GM12892 (cell line): ENCODE measurements around the gene CTNND2.

ENCODE experiments used
- POLR2A ChIP-seq: IDR thresholded peaks from 2 replicates; pipeline ENCODE4 v1.6.1; 2011; ENCODE audit warnings: low read depth, low read length, control low read depth
- POLR2AphosphoS5 ChIP-seq: IDR thresholded peaks from 2 replicates; pipeline ENCODE4 v1.6.1; 2011; ENCODE audit warnings: low read depth, low read length, control low read depth
- TAF1 ChIP-seq: IDR thresholded peaks from 2 replicates; pipeline ENCODE4 v1.6.1; 2011; ENCODE audit warnings: low read depth, mild to moderate bottlenecking, control low read depth, low read length, borderline replicate concordance

DNA sequence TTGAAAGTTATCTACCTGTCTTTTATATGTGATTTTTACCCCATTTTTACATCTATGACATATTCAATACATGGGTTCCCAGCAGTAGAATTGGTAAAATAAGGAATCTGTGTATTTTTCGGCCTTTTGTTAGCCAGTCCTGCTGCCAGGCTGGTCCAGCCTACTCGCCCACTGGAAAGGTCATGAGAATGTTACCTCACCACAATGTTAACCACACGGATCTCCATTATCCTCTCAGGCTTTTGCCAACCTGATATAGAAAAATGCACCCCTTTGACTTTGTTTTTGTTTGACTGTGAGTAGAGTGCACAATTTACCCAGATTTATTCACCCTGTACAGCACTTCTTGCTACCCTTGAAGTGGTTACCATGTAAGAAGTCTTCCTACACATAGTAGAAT is 167.2 kb downstream of the CTNND2 start:
- TF ChIP-seq POLR2AphosphoS5, result no peak
- TF ChIP-seq POLR2A, result no peak
- TF ChIP-seq TAF1, result no peak
